GM21723 (cell line): ENCODE results near the gene ARL6IP5.

ENCODE experiments used
- ATAC-seq: cut with Tn5 transposase; IDR thresholded peaks from one replicate; pipeline ENCODE4 v1.9.1; 2021; ENCODE audit warnings: mild to moderate bottlenecking, moderate library complexity; ENCODE audit not compliant: unreplicated experiment

Gene ARL6IP5

DNA sequence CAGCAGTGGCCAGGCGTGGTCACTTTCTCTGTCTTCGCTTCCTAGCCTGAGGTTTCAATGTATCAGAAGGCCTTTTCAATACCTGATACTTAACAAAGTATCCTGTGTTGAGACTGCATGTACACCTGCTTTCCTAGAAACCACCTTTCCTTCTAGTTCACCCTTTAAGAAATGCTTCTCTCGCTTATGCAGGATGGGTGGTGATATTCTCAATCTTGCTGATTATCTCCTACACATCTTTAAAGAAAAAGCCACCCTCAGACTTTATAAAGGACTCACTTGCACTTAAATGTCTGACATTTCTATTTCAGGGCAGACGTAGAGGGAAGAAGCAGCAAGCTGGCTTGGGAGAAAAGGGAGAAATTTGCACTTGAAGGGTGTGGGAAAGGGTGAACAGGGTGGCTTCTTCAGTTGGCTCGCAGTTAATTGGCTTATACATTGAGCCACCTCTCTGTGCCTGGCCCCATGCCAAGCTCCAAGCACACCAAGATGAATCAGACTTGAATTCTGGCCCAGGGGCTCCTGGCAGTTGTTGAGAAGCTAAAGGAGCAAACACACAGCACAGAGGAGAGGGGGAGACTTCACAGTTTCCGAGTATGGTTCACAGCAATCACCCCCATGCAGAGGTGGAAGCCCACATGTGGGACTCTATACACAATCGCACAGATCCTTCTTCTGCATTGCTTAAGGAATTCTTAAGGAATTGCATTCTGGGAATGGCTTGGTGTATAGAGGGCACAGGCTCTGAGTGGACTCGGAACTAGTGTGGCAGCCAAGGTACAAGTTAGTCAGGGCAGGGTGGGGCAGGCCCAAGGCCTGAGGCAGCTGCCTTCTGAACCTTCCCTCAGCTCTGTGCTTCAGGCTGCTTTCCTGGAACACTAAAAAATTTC, 1.3 kb downstream of the ARL6IP5 start:
- no peak for ATAC-seq

DNA sequence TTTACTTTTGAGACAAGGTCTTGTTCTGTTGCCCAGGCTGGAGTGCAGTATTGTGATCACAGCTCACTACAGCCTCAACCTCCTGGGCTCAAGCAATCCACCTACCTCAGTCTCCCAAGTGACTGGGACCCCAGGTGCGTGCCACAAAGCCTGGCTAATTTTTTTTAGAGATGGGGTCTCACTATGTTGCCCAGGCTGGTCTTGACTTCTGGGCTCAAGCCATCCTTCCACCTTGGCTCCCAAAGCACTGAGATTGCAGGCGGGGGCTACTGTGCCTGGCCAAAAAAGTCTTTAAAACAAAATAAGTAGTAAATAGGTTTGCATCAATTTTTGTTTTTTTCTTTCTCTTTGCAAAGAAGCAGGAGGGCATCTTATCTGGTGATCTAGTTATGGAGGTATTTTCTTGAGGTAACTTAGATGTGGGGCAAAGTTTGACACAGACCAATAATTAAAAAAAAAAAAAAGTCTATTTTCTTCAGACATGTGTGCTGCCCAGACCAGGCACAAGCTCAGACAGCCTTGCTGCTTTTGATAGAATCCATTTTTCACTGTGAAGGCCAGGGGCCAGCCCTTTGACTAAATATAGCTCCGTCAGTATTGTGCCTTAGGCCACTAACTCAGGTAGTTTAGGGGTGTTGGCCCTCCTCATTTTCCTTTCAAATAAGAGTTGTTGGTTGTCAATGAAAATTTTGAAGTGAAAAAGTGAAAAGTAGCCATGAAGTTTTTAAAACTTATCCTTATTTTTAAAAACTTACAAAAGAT, 2.5 kb downstream of the ARL6IP5 start:
- ATAC-seq: no peak

DNA sequence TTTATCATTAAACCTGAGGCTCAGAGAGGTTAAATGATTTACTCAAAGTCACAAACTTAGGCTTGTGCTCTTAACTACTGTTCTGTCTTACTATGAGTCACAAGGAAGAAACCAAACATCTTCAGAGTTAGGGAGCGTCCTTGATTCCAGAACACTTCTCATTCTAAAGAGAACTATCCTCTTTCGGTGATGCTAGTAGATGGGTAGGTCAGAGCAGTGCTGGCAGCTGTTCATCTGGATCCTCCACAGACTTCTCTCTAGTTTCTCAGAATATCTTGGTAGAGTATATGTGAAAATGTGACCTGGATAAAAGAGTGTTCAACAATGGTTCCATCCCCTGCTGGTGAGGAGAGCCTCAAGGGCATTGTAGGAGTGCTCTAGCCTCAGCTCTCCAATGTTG, 3.3 kb downstream of the ARL6IP5 start:
- no peak for ATAC-seq

DNA sequence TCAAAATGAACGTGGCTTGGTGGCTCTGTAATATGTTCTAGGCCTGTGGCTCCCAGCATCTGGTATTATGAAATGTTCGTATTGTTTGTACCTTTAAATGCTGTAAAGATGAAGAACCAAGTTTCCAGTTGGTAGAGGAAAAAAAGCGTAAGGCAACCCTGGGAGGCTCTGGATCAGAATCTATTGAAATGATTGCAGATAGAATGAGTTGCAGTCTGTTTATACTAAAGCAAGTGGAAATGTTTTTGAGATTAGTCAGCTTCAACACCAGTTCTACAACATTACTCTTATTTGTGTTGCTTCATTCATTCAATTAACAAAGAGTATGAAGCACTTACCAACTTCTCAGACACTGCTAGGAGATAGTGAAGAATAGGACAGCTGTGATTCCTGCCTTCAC, 5.3 kb downstream of the ARL6IP5 start:
- ATAC-seq: no peak

DNA sequence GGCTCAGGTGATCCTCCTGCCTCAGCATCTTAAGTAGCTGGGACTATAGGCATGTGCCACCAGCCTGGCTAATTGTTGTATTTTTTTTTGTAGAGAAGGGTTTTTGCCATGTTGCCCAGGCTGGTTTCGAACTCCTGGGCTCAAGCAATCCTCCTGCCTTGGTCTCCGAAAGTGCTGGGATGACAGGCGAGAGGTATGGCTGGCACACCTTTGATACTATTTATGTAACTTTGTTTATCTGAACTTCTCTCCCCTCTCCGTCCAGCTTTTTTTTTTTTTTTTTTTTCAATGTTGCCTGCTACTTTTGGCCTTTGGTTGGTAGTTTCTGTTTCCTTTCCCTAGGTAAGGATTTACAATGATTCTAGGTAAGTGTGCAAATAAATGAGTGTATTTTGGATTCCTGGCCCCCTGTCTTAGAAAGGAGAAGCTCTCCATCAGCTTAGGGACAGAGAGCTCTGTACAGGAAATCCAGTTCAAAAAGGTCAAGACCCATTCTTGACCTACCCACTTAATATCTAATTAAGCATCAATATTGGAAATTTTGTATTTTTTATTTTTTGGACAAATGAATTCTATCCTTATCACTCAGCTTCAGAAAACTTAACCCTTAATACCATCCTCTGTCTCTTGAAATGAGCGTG, 6.8 kb downstream of the ARL6IP5 start:
- peak; percentile 2 for ATAC-seq

DNA sequence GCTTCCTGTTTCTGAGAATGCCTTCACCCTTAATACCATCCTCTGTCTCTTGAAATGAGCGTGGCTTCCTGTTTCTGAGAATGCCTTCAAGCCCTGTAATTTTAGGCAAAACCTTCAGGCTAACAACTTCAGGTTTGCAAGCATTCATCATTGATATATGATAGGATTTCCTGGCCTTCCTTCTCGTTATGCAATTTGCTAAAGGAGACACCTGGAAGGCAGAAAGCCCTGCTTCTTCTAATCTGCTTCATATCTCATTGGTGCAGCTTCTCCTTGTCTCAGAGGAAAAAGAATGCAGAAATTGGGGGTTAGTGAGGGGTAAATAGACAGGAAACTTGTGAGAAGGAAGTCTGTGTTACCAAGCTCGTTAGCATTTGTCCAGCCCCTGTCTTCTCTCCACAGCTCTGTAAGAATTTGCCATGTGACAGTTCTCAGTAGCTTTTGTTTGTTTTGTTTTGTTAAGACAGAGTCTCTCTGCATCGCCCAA, 7.3 kb downstream of the ARL6IP5 start:
- peak; percentile 70 for ATAC-seq

DNA sequence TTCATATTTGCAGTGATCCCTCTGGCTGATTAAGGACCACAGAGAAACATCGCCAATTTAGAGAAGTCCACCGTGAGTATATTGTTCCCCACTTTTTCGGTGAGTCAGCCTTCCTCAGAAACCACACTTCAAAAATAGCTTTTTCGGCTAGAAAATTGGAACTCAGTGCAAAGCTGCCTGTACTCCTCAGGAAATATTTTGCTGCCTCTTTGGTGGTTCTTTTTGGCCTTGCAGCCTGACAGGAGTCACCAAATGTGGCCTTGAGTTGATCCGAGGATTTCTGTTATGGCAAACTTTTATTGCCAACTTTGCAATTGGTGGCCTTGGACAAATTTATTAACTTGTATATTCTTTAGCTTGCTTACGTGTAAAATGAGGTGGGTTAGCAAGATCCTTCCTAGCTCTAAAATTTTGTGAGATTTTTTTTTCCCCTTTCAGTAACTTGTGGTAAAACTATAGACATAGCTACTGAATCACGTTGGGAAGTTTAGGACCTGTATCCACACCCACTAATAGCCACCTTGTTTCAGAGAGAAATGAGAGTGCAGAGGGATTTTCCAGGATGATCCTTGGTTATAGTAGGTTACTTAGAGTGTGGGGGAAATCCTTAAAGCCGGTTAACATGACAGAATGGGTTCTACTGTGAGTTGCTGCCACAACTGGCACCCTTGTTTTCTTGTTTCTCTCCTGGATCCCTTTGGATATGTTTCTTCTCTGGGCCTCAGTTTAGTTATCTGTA, 9.9 kb downstream of the ARL6IP5 start:
- no peak for ATAC-seq

DNA sequence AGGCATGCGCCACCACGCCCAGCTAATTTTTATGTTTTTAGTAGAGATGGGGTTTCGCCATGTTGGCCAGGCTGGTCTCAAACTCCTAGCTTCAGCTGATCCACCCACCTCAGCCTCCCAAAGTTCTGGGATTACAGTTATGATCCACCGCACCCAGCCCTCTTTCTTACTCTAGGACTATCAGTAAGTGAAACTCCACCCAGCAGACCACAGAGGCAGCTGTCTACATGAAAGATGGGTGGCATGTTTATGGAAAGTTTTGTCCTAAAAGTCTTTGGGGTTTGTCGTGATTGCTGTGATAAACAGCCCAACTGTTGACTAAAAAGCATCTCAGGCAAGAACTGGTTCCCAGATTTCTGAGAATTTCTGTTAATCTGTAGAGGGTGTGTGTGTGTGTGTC, 10.9 kb downstream of the ARL6IP5 start:
- ATAC-seq: no peak

DNA sequence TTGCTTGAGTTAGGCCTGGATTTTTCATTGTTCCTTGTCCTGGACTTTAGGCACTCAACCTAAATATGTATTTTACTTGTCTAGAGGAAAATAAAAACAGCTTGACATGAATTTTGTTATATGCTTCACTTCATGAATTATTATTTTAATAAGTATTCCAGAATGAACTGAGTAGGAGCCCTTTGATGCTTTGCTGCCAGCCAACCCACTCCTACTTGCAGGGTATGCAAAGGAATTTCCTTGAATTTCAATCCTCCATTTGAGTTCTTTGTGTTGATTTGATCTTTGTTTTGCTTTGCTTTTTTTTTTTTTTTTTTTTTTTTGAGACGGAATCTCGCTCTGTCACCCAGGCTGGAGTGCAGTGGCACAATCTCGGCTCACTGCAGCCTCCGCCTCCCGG, 11.6 kb downstream of the ARL6IP5 start:
- ATAC-seq: no peak

DNA sequence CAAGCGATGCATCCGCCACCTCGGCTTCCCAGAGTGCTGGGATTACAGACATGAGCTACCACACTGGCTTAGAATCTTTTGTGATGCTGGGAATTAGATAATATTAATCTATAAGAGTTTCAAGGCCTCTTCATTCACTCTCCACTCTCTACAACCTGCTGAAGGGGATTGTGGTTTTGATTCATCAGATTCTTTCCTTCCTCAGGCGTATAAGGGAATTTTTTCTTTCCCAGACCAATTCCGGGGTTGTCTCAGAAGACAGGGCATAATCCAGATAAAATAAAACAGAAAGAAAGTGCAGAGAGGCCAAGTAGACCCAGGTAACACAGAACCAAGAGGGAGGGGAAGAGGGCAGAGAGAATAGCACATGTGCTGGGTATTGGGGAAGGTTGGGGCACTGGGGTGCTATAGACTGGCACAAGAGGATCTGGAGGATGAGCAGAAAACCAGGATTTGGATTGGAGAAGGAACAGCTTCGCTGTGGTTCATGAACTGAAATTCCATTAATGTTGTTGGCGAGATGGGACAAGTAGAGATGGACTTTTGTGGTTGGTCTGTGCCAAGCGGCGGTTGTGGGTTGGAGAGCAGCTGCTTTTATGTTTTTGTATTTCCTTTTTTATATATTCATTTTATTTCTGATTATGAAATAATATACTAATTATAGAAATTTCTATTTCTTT, 12.8 kb downstream of the ARL6IP5 start:
- no peak for ATAC-seq

DNA sequence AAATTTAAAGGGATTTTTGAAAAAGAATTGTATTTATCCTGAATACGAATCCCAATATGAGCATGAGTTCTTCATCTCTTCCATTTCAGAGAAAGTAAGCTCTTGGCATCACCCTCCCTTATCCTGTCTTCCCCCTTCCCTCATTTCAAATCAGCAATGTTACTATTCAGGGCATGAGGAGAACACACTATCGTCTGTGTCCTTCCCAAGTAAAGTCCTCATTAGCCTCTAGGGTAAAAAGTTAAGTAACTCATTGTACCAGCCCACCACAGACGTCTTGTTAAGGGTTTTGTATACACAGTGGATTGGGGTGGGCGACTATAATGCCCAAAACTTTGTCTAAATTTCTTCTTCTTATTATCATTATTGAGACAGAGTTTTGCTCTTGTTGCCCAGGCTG, 14.8 kb downstream of the ARL6IP5 start:
- no peak for ATAC-seq

DNA sequence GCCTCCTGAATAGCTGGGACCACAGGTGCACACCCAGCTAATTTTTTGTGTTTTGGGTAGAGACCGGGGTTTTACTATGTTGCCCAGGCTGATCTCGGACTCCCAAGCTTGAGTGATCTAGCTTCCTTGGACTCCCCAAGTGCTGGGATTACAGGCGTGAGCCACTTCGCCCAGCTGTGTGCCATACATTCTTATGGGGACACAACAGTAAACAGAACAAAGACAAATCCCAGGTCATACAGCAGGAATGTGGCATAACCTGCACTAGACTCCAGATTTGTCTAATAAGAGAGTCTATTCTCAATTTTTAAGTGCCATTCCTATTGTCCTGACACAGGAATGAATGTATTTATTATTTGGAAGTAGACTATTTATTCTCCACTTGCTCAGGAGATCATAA, 17.6 kb downstream of the ARL6IP5 start:
- no peak for ATAC-seq

DNA sequence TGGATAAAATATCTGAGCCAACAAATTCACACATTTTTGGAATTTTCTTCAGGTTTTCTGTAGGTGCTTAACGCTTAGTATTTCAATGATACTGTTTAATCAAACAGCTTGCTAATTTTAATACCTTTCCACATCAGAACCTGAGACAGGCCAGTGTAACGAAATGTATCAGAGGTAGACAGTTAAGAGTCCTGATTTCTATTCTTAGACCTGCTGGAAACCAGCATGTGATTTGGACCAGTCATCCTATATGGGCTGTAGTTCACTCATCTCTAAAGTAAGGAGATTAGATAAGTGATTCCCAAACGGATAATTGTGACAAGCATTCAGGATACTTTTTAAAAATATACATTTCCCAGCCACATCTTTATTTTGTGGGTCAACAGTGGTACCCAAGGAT, 18.4 kb downstream of the ARL6IP5 start:
- ATAC-seq: no peak

DNA sequence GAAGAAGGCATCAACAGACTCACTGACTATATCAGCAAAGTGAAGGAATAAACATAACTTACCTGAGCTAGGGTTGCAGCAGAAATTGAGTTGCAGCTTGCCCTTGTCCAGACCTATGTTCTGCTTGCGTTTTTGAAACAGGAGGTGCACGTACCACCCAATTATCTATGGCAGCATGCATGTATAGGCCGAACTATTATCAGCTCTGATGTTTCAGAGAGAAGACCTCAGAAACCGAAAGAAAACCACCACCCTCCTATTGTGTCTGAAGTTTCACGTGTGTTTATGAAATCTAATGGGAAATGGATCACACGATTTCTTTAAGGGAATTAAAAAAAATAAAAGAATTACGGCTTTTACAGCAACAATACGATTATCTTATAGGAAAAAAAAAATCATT, 19.8 kb downstream of the ARL6IP5 start:
- no peak for ATAC-seq

DNA sequence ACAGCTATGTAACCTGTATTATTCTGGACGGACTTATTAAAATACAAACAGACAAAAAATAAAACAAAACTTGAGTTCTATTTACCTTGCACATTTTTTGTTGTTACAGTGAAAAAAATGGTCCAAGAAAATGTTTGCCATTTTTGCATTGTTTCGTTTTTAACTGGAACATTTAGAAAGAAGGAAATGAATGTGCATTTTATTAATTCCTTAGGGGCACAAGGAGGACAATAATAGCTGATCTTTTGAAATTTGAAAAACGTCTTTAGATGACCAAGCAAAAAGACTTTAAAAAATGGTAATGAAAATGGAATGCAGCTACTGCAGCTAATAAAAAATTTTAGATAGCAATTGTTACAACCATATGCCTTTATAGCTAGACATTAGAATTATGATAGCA, 20.6 kb downstream of the ARL6IP5 start:
- ATAC-seq: no peak

DNA sequence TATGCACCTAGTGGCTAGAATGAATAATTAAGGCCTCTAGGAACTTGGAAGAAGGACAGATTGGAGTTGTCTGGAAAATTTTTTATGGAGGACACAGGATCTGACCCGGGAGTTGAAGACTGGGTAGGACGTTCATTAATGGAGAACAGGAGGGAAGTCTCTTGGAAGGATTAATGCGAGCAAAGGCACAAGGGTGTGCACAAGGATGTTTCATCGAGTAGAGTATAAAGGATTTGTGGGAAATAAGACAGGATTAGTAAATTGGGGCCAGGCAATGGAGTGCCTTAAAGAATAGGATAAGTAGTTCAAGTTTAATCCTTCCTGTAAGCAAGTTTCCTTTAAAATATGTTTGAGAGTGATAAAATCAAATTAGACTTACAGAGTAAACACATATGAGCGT, 23.1 kb downstream of the ARL6IP5 start:
- ATAC-seq: no peak

DNA sequence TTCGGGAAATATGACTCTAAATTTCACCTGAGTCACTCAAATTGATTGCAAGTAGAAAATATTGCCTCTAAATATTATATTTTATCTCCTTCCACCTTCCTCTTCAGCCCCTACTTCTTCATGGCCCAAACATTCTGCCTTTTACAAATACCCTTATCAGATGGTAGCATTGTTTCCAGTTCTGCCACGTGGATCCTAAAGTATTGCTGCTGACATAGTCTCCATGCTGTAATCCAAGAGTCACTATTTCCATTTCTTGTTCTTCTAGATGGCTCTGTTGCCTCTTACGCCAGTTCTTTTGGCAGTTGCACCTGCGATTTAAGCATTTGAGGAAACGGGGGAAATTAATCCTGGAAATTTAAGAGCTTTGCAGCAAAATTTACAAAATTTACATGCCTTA, 24.1 kb downstream of the ARL6IP5 start:
- no peak for ATAC-seq

DNA sequence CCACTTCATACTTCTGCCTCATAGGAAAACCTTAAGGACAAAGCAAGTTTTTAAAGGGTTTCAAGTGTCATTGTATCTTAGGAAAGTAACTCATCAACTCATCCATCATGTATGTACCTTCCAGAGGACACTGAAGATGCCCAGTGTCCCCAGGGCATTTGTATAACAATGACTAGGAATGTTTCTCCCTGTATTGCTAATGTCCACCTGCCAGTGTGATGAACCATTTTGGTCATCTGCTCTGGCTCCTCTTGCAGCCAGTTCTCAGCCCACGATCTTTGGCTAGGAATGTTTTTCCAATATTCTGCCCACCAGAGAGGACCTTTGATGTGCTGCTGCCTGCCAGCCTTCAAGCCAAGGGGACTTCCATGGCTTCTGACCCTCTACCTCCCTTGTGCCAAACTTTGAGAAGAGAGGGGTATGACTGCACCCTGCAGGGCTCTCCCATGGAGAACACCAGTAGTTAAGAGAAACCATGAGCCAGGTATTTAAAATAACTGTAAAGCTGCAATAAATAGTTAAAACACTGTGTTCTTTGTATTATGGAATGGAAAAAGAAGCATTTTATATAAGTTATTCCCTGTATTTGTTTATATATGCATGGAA, 26.3 kb downstream of the ARL6IP5 start:
- ATAC-seq: no peak

DNA sequence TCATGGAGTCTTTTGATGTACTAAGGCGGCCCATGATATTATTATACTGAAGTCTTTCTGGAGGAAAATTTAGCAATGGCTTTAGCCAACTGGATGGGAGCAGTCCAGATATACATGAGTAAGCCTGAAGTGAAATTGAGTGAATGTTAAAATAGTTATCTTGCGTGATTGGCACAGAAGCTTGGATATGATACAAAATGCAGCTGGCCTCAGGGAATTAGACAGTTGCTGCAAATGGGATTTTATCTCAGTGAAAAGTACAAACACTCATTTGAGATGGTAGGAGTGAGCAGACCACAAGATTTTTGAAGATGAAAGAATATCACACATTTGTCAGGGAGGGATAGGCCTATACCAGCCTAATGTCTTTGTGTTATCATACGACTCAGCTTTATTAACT, 28.8 kb downstream of the ARL6IP5 start:
- no peak for ATAC-seq

DNA sequence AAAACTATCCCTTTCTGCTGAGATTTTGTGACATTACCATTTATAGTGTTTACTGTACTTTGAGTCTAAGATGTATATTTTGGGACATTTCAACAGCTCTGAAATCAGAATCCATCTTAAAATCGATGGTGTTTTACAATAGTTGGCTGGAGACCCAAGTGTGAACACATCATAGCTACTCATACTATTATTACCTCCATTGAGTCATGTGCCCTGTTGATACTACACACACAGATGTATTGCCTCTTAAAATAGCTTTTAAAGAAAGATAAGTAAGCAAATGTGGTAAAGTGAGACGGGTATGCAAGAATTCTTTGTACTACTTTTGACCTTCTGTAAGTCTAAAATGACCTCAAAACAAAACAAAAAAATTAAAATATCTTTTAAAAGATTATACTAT, 31.0 kb downstream of the ARL6IP5 start:
- ATAC-seq: no peak
